Stimulated activated effector memory CD8-positive, alpha-beta T cell treated with anti-CD3 and anti-CD28 coated beads, Interleukin-12 subunit alpha, Interleukin-12 subunit beta, amount 100 ng/mL, for 72 hours (primary cell): ENCODE results near the gene EMC1.
"Not testable (repeated sequence)": the region's sequence is repeated elsewhere in the genome, so short reads cannot be mapped to it uniquely, and the experiment has no call there.

Experiments
- ATAC-seq: fragments of 150-1000 bp; cut with Tn5 transposase; 2 replicates; pipeline ENCODE4 v1.10.0; 2021
- DNase-seq, 2 donors: peaks; one replicate each; pipeline ENCODE4 v3.0.0; 2021 to 2022; ENCODE audit warnings: low spot score in 2 of 2
- H3K27ac Mint-ChIP-seq: one replicate; pipeline ENCODE4 v1.8.0; 2022; ENCODE audit warnings: mild to moderate bottlenecking, mixed read lengths
- H3K36me3 Mint-ChIP-seq: one replicate; pipeline ENCODE4 v1.8.0; 2022; ENCODE audit warnings: mild to moderate bottlenecking, mixed read lengths
- H3K4me1 Mint-ChIP-seq: one replicate; pipeline ENCODE4 v1.8.0; 2022; ENCODE audit warnings: mixed read lengths
- H3K4me3 Mint-ChIP-seq: one replicate; pipeline ENCODE4 v1.8.0; 2022; ENCODE audit warnings: mild to moderate bottlenecking, mixed read lengths
- H3K9me3 Mint-ChIP-seq: one replicate; pipeline ENCODE4 v1.8.0; 2022; ENCODE audit warnings: mixed read lengths

The EMC1 gene

DNA sequence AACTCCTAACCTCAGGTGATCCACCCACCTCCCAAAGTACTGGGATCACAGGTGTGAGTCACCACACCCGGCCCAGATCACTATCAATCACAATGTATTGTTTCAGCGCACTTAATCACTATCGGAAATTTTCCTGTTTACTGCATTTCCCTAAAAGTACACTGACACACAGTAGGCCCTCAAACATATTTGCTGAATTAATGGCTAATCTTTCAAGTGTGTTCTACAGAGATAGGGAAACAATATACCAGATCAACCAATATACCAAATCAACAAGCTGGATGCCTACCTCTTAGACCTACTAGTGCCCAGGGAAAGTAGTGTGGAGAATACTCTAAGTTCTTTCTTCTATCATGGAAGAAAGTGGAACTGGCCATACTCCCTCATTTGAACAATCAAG lies 58.3 kb downstream of the EMC1 start:
- no peaks in the 10 kb centered on the region for H3K9me3 Mint-ChIP-seq
- no peaks in the 10 kb centered on the region for H3K4me1 Mint-ChIP-seq
- DNase-seq (no peak), ATAC-seq (no peak)
- no peak overlapping the region for H3K4me3 Mint-ChIP-seq
- peaks cover 100% of the 10 kb centered on the region for H3K36me3 Mint-ChIP-seq
- H3K27ac Mint-ChIP-seq: no peak overlapping the region

DNA sequence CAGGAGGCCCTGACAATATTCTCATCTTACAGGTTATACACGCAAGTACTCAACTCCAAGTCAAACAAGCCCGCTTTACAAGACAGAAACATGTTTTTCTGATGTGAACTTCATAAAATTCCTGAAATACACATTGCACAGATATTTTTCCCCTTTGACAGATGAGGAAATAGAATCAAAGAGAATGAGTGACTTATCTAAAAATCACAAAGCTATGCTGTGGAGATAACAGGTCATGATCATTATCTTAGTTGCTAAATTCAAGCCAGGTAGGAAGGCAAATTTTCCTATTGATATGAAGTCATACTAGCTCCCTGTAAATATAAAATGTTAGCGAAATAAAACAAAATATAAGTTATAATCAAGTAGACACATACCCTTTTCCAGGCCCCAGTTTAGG lies 59.5 kb downstream of the EMC1 start:
- H3K4me3 Mint-ChIP-seq: no peak overlapping the region
- no peak for DNase-seq
- peaks cover 1% of the 10 kb centered on the region for H3K4me1 Mint-ChIP-seq
- H3K36me3 Mint-ChIP-seq: peaks cover 100% of the 10 kb centered on the region
- no peaks in the 10 kb centered on the region for H3K9me3 Mint-ChIP-seq
- H3K27ac Mint-ChIP-seq: no peak overlapping the region
- no peak for ATAC-seq

DNA sequence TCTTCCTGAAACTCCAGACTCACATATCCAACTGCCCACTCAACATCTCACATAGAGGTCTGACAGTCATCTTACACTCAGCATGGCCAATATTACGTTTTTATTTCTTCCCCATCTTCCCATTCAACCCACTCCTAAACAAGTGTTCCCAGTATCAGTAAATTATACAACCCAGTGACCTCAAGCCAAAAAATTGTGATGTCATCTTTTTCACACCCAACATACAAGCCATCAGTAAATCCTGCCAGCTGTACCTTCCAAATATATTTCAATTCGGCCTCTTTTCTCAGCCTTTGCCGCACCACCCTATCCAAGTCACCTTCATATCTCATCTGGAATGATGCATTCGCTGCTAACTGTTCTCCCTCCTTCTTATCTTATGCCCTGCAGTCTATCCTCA lies 60.9 kb downstream of the EMC1 start:
- DNase-seq (no peak), ATAC-seq (no peak)
- Mint-ChIP-seq H3K4me1 (peaks cover 13% of the 10 kb centered on the region), H3K9me3 (no peaks in the 10 kb centered on the region), H3K36me3 (peaks cover 100% of the 10 kb centered on the region), H3K27ac (no peak overlapping the region), H3K4me3 (no peak overlapping the region)

DNA sequence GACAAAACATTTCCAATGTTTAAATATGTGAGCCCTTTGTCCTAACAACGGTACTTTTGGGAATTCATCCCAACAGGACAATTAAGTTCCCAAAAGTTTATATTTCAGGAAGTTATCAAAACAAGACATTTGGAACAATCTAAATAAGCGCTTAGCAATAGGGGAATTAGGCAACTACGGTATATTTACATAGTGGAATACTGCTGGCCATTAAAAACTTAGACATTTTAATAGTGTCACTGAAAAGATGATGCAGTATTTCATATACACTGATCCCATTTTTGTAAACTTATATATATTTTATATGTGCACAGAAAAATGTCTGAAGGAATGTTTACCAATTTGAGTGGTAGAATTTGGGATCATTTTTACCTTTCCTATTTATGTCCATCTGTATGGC lies 62.1 kb downstream of the EMC1 start:
- peaks cover 13% of the 10 kb centered on the region for H3K4me1 Mint-ChIP-seq
- ATAC-seq (no peak), DNase-seq (no peak)
- no peak overlapping the region for H3K4me3 Mint-ChIP-seq
- peaks cover 100% of the 10 kb centered on the region for H3K36me3 Mint-ChIP-seq
- H3K27ac Mint-ChIP-seq: no peak overlapping the region
- no peaks in the 10 kb centered on the region for H3K9me3 Mint-ChIP-seq

DNA sequence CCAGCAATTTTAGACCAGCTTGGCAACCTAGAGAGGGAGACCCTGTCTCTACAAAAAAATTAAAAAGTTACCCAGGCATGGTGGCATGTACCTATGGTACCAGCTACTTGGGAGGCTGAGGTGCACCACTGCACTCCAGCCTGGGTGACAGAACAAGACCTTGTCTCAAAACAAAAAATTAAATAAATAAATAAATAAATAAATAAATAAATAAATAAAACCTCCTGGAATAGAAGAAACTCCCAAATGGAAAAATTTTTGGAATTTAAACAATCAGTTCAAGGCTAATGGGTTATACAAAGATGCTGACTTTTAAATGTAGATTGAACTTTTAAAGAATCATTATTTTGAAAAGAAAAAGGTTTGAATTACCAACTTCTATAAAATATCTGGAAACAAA lies 63.5 kb downstream of the EMC1 start:
- Mint-ChIP-seq H3K36me3 (peaks cover 100% of the 10 kb centered on the region), H3K4me1 (peaks cover 13% of the 10 kb centered on the region), H3K9me3 (no peaks in the 10 kb centered on the region), H3K27ac (no peak overlapping the region), H3K4me3 (no peak overlapping the region)
- no peak for DNase-seq
- no peak for ATAC-seq

DNA sequence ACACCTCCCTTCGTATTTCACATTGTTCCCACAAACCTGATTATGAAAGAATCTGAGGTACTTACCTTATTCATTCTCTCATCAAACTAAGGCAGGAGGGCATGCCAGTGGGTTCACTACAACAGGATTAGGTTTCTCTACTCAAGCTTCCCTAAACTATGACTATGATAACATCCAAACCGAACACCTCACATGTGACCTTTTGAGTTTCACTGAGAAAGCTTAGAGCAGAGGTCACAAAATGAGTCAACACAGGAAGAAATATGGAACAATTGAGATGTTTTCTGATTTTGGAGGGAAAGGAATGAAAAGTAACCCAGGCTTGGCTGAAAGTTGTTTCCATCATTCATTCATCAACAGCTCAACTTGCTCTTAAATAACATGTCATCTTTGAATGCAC lies 65.3 kb downstream of the EMC1 start:
- DNase-seq (no peak), ATAC-seq (peak; percentile 77)
- H3K9me3 Mint-ChIP-seq: no peaks in the 10 kb centered on the region
- peaks cover 100% of the 10 kb centered on the region for H3K36me3 Mint-ChIP-seq
- peak overlapping the region; percentile 66 for H3K27ac Mint-ChIP-seq
- H3K4me3 Mint-ChIP-seq: no peak overlapping the region
- peaks cover 24% of the 10 kb centered on the region for H3K4me1 Mint-ChIP-seq

DNA sequence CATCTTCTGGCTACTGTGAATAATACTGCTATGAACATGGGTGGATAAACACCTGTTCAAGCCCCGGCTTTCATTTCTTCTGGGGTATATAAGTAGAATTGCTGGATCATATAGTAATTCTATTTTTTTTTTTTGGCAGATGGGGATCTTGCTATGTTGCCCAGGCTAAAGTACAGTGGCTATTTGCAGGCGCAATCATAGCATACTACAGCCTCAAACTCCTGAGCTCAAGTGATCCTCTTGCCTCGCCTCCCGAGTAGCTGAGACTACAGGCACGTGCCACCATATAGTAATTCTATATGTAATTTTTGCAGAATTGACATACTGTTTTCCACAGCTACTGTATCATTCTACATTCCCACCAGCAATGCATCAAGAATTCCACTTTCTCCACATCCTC lies 69.1 kb downstream of the EMC1 start:
- Mint-ChIP-seq H3K36me3 (peaks cover 100% of the 10 kb centered on the region), H3K9me3 (no peaks in the 10 kb centered on the region), H3K27ac (peak overlapping the region; percentile 1), H3K4me1 (peaks cover 31% of the 10 kb centered on the region), H3K4me3 (no peak overlapping the region)
- DNase-seq: no peak
- no peak for ATAC-seq

DNA sequence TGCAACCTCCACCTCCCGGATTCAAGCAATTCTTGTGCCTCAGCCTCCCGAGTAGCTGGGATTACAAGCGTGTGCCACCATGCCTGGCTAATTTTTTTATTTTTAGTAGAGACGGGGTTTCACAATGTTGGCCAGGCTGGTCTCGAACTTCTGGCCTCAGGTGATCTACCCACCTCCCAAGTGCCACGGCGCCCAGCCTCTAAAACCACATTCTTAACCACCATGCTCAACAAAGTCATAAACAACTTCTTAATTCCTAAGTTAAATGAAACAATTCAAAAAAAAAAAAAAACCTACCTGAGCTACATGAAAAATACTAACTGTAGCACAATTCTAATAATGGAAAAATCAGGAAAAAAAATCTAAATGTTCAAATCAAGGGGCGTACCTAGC lies 71.1 kb downstream of the EMC1 start:
- not testable (repeated sequence) for H3K4me3 Mint-ChIP-seq, H3K9me3 Mint-ChIP-seq, DNase-seq, ATAC-seq
- Mint-ChIP-seq H3K4me1 (peaks cover 18% of the 10 kb centered on the region), H3K27ac (peak overlapping the region; percentile 9), H3K36me3 (peaks cover 100% of the 10 kb centered on the region)

DNA sequence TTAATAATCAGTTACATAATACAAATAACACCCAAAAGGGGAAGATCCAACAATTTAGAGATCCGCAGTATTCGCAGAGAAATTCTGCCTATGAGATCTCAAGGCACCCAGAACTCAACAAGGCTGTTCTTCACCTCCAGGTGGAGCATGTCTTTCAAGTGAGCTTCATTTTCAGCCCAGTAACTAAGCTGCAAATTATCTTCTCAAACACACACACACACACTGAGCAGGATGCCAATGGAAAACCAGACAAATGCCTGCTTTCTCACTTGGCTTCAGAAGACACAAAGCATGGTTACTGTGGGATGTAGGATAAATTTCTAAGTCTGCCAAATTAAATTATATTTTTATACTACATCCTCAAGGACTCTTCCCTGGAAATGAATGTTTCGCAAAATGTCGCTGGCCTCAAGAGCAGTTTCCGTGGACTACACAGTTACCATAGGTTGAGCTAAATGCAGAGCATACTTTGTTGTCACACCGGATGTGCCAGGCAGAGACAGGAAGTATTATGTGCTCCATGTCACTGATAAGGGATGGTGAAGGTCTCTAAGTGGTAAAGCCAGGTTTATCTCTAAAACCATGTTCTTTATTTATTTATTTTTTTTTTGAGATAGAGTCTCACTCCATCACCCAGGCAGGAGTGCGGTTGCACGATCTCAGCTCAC lies 71.6 kb downstream of the EMC1 start:
- Mint-ChIP-seq H3K36me3 (peaks cover 100% of the 10 kb centered on the region), H3K27ac (peak overlapping the region; percentile 9), H3K4me3 (no peak overlapping the region), H3K9me3 (no peaks in the 10 kb centered on the region), H3K4me1 (peaks cover 18% of the 10 kb centered on the region)
- ATAC-seq (no peak), DNase-seq (no peak)

DNA sequence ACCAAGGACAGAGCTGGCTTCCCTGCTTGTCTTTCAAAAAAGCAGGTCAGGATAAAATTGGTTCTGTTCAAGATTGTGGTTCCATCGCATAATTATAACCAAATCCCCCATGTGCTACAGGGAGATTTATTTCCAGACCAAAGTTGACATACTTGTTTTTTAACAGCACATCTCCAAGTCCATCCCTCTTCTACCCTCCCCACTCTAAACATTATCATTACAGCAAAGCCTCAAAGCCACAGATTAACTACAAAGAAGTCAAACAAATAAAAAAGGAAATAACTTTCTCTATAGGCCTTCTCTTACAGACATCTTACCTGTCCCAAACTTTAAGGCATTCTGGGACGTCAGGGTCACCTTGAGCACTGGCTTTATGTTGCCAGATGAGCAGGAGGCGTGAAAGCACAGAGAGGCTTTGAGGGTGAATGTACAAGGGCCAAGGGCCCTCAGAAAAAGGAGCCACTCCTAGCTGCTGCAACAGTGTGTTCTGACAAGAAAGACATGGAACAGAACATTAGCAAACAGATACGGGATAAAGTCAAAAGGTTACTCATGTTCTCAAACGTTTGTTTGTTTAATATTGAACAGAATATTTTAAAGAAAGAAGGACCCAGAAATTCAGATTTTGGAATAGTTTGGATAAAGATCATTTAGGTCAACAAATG lies 72.5 kb downstream of the EMC1 start:
- Mint-ChIP-seq H3K4me3 (no peak overlapping the region), H3K9me3 (no peaks in the 10 kb centered on the region), H3K36me3 (peaks cover 100% of the 10 kb centered on the region), H3K4me1 (peaks cover 18% of the 10 kb centered on the region), H3K27ac (peak overlapping the region; percentile 77)
- no peak for ATAC-seq
- DNase-seq: no peak

DNA sequence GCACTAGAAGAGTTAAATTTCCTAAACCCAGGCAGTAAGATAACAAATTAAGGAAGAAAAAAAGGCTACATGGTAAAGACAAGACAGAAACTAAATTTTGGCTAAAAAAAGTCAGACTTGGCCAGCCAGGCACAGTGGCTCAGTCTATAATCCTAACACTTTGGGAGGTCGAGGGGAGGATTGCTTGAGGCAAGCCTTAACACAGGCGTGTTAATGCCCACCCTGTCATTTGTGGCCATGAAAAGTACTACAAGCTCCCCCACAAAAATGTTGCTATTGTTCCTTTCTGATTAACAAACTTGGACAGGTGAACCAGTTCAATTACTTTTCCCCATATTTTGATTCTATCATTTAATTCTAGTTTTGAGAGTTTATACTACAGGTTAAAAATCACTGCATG lies 73.5 kb downstream of the EMC1 start:
- no peak overlapping the region for H3K27ac Mint-ChIP-seq

DNA sequence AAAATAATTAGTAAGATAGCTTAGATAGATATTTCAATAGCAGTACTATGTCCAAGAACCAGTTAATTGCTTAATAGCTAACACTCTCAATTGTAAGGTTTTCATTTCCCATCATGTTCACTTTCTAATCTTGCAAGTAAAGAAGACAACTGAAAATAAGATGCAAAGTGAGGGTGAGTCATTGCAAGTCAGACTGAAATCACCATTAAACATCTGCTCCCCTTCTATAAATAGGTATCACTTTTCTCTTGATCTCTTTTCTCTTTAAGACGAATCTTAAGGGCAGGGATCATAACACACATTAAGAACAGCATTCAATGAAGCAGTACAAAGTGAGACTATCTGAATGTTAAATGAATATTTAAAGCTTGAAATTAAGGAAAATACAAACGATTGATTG lies 81.7 kb downstream of the EMC1 start:
- no peak for DNase-seq
- H3K4me1 Mint-ChIP-seq: peaks cover 12% of the 10 kb centered on the region
- peak; percentile 62 for ATAC-seq
- H3K9me3 Mint-ChIP-seq: no peaks in the 10 kb centered on the region
- H3K36me3 Mint-ChIP-seq: peaks cover 100% of the 10 kb centered on the region
- H3K4me3 Mint-ChIP-seq: no peak overlapping the region
- no peak overlapping the region for H3K27ac Mint-ChIP-seq

More for the DNA sequence above, 73.5 kb downstream of the EMC1 start:
- H3K4me1 Mint-ChIP-seq: peaks cover 18% of the 10 kb centered on the region
- H3K9me3 Mint-ChIP-seq: no peaks in the 10 kb centered on the region
- DNase-seq (no peak), ATAC-seq (no peak)
- H3K36me3 Mint-ChIP-seq: peaks cover 100% of the 10 kb centered on the region
- no peak overlapping the region for H3K4me3 Mint-ChIP-seq

DNA sequence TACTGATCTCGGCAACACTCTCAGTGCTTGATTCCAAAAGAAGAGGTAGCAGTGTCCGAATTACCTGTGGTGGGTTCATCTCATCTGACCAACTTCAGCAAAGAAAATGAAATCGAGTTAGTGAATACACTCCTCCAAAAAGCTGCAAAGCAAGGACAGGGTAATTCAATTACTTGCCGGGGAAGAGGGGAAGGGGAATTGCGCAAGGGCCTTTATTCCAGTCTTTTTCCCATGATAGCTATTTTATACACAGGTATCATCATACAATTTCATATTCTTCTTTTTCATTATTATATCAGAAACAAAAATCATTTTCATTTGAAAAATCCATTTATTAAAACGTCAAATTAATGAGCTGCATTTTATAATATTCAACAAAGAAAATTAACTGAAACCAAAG lies 84.2 kb downstream of the EMC1 start:
- DNase-seq (no peak), ATAC-seq (no peak)
- Mint-ChIP-seq H3K4me3 (no peak overlapping the region), H3K9me3 (no peaks in the 10 kb centered on the region), H3K36me3 (peaks cover 100% of the 10 kb centered on the region), H3K27ac (no peak overlapping the region), H3K4me1 (peaks cover 12% of the 10 kb centered on the region)

DNA sequence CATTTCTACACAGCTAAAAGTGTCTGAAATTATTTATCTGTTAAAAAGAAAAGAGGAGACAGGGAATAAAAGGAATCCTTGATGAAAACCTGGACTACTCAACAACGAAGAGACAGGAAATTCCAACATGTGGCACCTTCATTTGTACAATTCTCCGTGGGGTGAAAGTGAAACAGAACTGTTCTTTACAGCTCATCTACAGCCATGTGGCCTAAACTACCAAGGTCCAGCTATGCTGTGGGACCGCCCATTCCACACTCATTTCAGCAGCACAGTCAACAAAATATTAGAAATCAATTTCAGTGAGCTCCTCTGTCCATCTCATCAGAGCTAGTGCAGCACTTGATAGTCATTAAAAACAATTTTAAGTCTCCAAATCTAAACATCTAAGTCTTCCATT lies 85.3 kb downstream of the EMC1 start:
- Mint-ChIP-seq H3K36me3 (peaks cover 100% of the 10 kb centered on the region), H3K27ac (peak overlapping the region; percentile 12), H3K9me3 (no peaks in the 10 kb centered on the region), H3K4me1 (peaks cover 12% of the 10 kb centered on the region), H3K4me3 (no peak overlapping the region)
- ATAC-seq (no peak), DNase-seq (no peak)
